GF-D8 (cell line): ENCODE data around the gene PIF1.

ENCODE experiments used
- DNase-seq: peaks from one replicate; lab custom pipeline; 2025; lab: John Stamatoyannopoulos, UW

The PIF1 gene

DNA sequence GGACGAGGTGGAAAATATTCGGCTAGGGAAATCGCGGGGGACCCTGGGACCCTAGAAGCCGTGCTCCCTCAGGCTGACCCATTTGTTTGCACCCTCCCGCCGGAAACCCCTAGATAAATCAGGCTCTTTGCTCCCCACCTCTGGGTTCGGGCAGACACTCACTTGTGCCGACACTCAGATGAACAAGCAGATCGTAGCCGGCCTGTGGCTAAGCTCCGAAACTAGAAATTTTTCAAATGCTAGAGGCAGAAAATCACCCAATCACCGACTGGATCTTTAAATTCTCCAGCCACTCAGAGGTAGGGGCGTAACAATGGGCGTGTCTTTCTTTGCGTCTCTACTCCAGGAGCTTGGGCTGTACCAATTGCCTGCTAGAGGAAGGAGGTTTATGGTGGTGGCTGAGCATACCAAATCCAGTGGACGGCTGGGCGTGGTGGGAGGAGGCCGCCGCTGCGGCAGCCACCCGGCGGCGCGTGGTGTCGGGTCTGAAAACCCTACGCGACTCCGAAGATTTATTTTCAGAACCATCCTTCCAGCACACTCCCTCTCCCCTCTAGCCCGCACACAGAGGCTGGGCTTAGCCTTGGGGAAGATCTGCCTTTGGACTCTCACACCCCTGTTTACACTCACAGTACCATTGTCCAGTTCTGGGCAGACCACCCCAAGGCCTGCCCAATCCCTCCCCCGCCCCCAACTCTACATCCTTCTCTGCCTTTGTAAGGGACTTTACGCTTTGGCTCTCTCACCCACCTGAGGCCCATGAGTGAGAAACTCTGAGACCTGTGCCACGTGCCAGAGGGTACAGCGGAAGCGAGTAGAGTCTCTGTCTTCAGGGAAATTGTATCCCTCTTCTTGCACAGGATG is at the start of gene PIF1:
Gene PIF1, minus strand, starts transcription at position 217 of the 864 bp plus-strand sequence. CDS start 1,312 bp downstream, outside the sequence.
- peak; percentile 96 for DNase-seq

DNA sequence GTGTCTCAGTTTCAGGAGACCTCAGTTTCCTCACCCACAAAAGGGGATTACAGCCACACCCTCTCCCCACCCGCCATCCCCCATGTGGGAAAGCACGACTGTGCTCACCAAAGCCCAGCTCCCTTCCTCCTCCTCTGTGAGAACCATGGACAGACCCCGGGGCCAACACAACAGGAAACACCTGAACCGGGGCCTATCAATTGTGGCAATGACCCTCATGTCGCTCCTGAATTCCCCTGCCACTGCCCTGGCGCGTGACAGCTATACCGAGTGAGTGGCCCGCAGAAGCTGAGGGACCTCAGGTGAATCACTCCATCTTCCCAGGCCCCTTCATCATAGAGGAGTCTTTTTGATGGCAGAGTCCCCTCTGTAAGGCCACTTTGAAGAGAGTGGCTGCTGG is 44.9 kb upstream of the PIF1 start:
- DNase-seq = no peak

- DNase-seq = no peak
Measured at GRCh38 chr15:64869501-64869900, 44.1 kb upstream of the PIF1 start.

GRCh38 chr15:64865998-64866520 is 40.6 kb upstream of the PIF1 start:
- DNase-seq = no peak

DNA sequence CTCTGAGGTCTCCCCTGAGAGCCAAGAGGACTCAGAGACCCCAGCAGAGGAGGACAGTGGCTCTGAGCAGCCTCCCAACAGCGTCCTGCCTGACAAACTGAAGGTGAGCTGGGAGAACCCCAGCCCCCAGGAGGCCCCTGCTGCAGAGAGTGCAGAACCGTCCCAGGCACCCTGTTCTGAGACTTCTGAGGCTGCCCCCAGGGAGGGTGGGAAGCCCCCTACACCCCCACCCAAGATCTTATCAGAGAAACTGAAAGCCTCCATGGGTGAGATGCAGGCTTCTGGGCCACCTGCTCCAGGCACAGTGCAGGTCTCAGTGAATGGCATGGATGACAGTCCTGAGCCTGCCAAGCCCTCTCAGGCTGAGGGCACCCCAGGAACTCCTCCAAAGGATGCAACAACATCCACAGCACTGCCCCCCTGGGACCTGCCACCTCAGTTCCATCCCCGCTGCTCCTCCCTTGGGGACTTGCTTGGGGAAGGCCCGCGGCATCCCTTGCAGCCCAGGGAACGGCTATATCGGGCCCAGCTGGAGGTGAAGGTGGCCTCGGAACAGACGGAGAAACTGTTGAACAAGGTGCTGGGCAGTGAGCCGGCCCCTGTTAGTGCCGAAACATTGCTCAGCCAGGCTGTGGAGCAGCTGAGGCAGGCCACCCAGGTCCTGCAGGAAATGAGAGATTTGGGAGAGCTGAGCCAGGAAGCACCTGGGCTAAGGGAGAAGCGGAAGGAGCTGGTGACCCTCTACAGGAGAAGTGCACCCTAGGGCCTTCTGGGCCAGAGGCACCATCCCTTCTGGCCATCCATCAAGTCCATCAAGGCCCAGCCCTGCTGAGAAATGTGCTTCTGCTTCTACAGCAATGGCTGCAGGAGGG is 39.9 kb upstream of the PIF1 start:
- no peak for DNase-seq

GRCh38 chr15:64864068-64864467 is 38.6 kb upstream of the PIF1 start:
- no peak for DNase-seq

- DNase-seq = no peak
Measured at GRCh38 chr15:64862408-64862807, 37.0 kb upstream of the PIF1 start.

DNA sequence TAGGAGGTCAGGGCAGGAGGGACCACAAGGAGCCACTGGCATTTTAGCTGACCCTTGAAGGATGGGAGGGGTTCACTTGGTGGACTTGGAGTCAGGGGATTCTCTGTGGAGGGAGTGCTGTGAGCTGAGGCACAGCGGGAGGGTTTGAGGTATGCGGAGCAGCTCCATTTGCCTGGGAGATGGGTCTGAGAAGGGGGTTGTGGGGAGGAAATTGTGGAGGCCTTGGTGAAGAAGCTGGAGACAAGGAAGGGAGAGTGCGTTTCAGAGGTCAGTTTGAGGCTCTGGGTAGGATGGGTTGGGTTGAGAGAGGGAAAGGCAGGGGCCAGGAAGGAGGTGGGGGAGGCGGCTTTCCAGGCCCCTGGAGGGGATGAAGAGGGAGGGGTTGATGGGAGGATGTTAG is 36.5 kb upstream of the PIF1 start:
- DNase-seq = no peak

- no peak for DNase-seq
Measured at GRCh38 chr15:64861331-64861730, 35.9 kb upstream of the PIF1 start.

GRCh38 chr15:64859226-64859625 is 33.8 kb upstream of the PIF1 start:
- no peak for DNase-seq

GRCh38 chr15:64858021-64858575 is 32.7 kb upstream of the PIF1 start:
- DNase-seq = no peak

DNA sequence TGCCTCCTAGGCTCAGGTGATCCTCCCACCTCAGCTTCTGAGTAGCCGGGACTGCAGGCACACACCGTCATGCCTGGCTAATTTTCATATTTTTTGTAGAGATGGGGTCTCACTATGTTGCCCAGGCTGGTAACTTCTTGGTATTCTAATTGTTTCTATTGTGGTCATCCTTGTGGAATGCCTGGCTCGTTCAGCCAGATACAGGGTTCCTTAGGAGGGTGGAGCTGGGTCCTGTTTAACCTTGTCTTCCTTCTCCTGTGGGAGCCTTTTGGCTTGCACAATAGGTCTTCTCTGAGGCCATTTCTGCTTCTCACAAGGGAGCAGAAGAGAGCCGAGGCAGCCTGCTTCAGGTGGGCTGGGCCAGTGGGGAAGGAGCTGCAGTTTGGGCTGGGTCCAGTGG is 32.0 kb upstream of the PIF1 start:
- DNase-seq = no peak

DNA sequence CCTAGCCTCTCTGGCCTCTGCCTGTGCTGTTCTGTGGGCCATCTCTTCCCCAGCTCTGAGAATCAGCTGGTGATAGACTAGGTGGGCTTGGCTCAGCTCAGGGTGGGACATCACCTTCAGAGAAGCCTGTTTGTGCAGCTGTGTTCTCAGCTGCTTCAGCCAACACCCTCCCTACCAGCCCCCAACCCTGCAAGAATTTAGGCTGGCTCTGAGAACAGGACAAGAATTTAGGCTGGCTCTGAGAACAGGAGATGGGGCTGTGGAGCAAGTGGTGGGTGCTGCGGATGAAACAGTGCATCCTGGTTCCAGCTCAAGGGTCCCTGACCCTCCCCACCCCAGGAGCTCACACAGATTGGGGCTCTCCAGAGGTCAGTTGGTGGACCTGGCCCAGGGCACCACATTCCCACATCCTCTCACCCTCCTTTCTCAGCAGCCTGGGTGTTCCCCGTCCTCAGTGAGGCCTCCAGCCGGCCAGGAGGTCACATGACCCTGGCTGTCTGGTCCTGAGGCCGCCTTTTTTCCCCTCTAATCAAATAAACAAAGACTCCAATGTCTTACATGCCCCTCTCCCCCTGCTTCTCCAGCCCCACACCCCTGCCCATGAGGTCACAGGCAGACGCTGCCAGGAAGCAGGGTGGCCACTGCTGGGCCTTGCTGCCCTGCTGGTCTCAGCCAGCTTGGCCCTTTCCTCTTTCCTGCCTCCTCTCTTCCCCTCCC is 31.1 kb upstream of the PIF1 start:
- DNase-seq = no peak

- DNase-seq = no peak
Measured at GRCh38 chr15:64855205-64855975, 29.9 kb upstream of the PIF1 start.

DNA sequence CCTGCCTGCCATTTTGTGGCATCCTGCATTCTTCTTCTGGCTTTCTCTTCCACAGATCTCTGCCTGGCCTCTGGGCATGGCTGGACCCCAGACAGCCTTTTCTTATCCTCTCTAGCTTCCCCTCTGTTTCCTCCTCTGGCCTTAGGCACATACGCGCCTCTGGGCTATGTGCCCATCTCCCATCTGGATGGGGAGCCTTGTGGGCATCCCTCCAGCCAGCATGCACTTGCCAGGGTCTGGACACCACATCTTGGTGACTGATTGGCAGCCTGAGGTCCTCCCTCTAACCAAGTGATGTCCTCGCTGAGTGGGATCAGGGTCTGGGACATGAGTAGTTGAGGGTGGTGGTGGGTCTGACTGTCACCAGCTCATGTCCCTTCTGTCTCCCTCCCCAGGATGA is 29.1 kb upstream of the PIF1 start:
- DNase-seq = no peak

GRCh38 chr15:64854041-64854440 is 28.6 kb upstream of the PIF1 start:
- DNase-seq = no peak

DNA sequence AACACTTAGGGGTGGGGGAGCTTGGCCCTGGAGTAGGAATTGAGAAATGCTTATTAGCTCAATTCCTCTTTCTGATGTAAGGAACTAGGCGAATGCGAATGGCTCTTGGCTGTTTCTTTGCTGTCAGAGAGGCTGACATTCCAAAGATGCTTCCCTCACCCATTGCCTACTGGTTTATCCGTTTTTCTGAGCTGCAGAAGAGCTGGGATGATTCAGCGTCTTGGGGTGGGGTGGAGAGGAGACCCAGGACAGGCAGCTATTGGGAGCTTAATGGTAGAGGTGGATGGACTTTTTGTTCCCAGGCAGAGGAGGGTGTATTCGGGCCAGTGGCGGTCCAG is 26.0 kb upstream of the PIF1 start:
- peak; percentile 19 for DNase-seq

GRCh38 chr15:64850778-64851502 is 25.5 kb upstream of the PIF1 start:
- no peak for DNase-seq

DNA sequence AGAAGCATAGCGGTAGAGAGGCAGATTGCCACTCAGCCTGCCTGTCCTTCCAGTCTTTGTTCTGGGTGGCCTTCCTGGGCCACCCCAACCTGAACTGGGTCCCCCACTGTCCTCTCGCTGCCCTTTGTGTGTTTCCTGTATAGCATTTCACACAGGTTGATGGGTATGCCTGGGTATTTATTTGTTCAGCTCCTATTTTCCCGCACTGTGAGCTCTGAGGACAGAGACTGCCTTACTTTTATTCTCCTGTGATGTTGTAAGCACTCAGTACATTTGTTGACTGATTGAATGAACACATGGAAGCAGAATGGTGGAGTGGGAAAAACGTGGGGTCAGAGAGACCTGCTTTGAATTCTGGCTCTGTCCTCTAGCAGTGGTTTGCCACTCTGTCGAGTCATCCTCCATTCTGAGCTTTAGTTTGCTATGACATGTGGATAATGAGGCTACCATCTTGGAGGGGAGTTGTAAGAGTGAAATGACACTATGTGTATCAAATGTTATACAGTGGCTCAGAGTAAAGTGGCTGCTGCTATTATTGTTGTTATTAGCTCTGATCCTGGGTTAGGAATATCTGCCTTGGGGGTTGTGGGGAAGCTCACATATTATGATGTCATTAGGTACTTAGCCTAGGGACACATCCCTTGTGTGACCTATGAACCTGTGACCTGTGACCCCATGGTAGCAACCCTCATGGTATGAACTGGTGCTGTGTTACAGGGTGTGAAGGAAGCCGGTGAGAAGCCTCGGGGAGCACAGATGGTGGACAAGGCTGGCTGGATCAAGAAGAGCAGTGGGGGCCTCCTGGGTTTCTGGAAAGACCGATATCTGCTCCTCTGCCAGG is 22.6 kb upstream of the PIF1 start:
- no peak for DNase-seq

- no peak for DNase-seq
Measured at GRCh38 chr15:64847448-64847847, 22.0 kb upstream of the PIF1 start.
